GM03348 (cell line): Measurements from ENCODE around the gene SUSD4.
"Not testable (repeated sequence)": the region's sequence is repeated elsewhere in the genome, so short reads cannot be mapped to it uniquely, and the experiment has no call there.

Experiments used
- DNase-seq: peaks from one replicate; pipeline ENCODE4 v3.0.0; 2012; ENCODE audit warnings: low spot score

Gene SUSD4

DNA sequence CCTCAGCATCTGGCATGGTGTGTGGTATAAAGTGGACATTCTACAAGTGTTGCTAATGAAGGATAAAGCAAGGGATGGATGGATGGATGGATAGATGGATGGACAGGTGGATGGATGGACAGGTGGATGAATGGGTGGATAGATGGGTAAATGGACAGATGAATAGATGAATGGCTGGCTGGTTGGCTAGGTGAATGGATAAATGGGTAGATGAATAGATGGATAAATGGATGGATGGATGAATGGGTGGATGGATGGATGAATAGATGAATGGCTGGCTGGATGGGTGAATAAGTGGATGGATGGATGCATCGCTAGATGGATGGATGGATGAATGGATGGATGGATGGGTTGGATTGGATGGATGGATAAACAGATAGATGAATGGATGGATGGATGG lies 66.2 kb downstream of the SUSD4 start:
- DNase-seq = no peak

- no peak for DNase-seq
Observed at GRCh38 chr1:223291796-223292195, 72.2 kb downstream of the SUSD4 start.

GRCh38 chr1:223290397-223290796 lies 73.6 kb downstream of the SUSD4 start:
- DNase-seq = no peak

DNA sequence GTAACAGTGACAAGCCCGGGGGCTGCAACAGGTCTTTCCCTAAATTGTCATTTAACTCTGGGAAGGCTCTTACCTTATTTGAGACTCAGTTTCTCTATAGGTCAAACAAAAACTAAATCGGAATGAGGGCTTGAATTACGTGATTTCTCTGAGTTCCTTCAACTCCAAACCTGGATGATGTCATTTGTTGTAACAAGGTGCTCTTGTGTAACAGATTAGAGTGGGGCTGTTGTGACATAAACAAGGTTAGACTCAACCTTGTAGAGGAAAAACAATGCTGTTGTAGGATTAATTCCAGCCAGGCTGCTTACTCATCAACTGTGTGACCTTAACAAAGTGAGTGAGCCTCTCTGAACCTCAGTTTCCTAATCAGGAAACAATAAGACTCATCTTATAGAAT lies 74.4 kb downstream of the SUSD4 start:
- DNase-seq = no peak

GRCh38 chr1:223288826-223289225 lies 75.2 kb downstream of the SUSD4 start:
- no peak for DNase-seq

- DNase-seq = no peak
Observed at GRCh38 chr1:223285452-223285851, 78.5 kb downstream of the SUSD4 start.

GRCh38 chr1:223283697-223284096 lies 80.3 kb downstream of the SUSD4 start:
- DNase-seq = not testable (repeated sequence)

- not testable (repeated sequence) for DNase-seq
Observed at GRCh38 chr1:223278311-223278710, 85.7 kb downstream of the SUSD4 start.

GRCh38 chr1:223276029-223276428 lies 87.9 kb downstream of the SUSD4 start:
- DNase-seq = no peak

- DNase-seq = no peak
Observed at GRCh38 chr1:223273511-223273910, 90.5 kb downstream of the SUSD4 start.

GRCh38 chr1:223271085-223271781 lies 92.7 kb downstream of the SUSD4 start:
- DNase-seq = no peak

GRCh38 chr1:223270155-223270554 lies 93.8 kb downstream of the SUSD4 start:
- DNase-seq = no peak

DNA sequence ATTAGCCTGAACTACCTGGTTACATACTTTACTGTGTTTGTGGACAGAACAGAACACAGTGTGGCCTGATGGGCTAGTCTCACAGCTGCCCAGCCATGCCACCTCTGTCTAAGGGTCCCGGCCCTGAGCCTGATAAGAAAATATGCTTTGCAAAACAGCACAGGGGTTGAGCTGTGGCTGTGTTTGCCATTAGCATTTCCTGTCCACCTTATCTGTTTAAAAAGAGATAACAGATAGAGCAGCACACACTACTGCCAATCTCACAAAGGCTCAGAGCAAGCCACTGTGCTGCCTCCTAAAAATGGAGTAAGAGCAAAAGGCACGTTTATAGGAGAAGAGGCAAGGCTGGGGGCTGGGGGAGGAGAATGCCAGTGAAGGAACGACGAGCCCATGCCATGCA lies 95.0 kb downstream of the SUSD4 start:
- DNase-seq = no peak

GRCh38 chr1:223266632-223267172 lies 97.3 kb downstream of the SUSD4 start:
- no peak for DNase-seq

DNA sequence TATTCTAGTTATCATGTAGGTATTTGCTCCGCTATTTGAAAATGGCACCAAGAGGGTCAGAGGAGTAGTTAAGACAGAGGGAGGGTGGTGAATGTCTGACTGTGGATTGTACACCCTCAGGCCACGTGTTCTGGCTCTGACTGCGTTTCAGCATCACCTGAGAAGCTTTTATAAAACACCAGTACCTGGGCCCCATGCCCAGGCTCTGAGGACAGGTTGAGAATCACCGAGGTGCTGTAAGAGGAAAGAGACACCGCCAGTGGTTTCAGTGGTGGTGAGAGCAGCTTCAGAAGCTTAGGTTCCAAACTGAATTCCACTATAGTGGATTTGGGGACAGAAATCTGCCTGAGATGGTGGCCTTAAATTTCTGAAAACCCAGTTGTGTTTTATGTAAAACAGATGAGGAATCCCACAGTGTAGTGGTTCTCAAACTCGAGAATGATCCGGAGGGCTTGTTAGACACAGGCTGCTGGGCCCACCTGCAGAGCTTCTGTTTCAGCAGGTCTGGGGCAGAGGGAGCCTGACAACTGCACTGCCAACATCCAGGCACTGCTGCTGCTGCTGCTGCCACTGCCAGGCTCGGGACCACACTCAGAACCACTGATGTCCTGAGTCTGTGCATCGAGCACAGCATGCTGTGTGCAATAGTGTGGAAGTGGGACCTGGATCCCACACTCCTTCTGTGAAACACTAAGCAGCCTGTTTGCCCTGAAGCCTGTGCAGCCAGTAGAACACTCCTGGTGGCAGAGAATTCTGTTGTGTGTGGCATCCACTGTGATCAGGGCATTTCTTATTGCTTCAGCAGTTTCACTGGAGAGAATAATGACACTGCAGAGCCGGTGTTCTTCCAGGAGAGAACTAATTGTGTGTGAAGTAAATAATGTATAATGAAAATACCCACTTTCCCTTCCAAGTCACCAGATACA lies 98.7 kb downstream of the SUSD4 start:
- no peak for DNase-seq

DNA sequence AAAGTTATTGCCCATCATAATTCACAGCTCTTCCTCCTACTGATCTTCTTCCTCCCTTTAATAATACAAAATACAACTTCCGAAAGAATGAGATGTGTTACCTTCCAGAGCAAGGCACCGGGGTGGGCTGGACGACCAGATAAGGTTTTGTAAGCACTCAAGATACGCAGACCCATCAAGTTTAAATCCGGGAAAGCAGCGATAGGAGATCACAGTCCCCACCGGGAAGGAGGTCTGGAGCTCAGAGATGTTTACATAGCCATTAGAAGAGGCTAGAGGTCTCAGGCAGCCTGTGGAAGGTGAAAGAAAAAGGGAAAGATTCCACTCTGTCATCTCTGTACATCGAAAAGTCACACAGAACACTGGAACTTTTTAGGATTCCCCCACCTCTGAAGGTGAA lies 99.4 kb downstream of the SUSD4 start:
- DNase-seq = no peak

- no peak for DNase-seq
Observed at GRCh38 chr1:223261914-223262313, 102.1 kb downstream of the SUSD4 start.

GRCh38 chr1:223260712-223261111 lies 103.3 kb downstream of the SUSD4 start:
- DNase-seq = no peak

DNA sequence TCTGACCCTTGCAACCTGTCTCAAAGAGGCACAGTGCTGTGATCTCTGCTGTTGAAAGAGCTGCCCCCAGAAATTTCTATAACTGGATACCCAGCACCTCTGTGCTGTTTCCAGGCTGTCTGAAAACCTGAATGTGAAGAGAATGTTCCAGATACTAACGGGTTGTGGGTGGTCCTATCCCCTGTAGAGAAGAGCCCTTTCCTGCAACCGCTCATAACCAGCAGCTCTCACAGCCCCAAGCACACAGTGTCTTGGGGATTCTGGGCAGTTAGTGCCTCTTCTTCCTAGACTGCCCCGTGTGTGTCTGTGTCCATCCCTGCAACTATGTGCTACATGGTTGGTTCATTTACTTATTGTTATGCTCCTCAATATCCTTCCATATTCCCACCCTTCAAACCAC lies 104.5 kb downstream of the SUSD4 start:
- DNase-seq = no peak

- peak; percentile 73 for DNase-seq
Observed at GRCh38 chr1:223258751-223259198, 105.2 kb downstream of the SUSD4 start.

DNA sequence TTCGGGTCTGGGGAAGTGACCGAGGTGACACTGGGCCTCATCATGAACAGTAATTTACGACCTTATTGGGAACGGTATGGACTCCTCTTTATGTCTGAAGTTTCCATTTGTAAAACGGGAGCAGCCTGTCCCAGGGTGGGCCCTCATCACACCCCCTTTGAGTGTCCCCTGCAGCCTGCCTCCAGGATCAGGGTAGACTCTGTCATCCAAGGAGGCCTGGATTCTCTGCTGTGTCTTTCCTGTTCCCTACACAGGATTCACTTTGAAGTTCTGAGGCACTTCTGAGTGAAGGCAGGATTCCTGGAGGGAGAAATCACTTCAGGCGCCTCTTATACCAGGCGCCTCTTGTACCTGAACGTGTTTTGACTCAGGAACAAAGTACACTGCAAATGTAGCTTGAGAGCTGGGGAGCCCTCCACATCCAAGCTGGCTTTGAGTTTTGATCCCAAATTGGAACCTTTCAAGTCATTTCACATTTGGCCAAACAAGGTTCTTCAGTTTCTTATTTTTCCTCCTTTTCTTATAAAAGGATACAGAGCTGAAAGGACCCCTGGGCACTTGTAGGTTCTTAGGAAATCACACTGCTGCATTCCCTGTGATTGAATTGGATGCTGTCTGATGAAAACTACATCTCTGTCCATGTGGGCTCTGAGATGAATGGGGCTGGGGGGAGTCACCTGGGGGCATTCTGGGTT lies 106.0 kb downstream of the SUSD4 start:
- DNase-seq = no peak

DNA sequence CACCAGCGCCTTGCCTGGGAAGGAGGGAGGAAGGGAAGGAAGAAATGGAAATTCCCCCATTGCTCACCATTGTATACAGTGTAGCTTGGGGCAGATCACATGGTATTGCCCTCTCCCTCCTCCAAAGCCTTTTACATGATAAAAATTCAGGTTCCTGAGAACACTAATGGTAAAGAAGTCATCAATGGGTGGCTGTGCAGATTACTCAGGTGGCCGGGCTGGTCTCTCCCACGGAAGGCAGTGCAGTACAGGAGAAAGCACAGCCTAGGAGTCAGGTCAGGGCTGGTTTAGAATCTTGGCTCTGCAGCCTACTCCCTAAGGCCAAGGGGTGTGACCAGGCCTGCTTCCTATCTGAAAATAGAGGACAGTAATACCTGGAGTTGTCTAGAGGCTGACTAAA lies 107.9 kb downstream of the SUSD4 start:
- DNase-seq = no peak
